Iris pigment epithelial cell (primary cell): ENCODE data around the gene SMC1A.
A peak's percentile ranks its signal among the peaks of the same experiment; 100 is the strongest.
"Not testable (repeated sequence)": the region's sequence is repeated elsewhere in the genome, so short reads cannot be mapped to it uniquely, and the experiment has no call there.

Experiments used
- DNase-seq: peaks from one replicate; pipeline ENCODE4 v3.0.0-alpha.2; 2011; ENCODE audit warnings: low read depth

Gene SMC1A

DNA sequence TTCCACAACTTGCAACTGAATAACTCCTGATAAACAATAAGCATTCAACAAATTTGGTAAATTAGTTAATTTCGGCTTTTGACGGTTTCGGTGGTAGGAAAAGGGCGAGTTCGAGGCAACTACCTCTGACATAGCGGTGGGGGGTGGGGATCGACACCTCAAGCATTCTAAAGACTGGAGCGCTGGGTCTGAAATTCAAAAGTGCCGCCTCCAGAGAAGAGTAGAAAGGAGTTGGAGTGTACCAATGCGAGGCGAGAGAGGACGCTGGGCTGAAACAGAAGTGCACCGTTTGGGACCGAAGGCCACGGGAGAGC, 725 bp downstream of the SMC1A start:
- DNase-seq: no peak

DNA sequence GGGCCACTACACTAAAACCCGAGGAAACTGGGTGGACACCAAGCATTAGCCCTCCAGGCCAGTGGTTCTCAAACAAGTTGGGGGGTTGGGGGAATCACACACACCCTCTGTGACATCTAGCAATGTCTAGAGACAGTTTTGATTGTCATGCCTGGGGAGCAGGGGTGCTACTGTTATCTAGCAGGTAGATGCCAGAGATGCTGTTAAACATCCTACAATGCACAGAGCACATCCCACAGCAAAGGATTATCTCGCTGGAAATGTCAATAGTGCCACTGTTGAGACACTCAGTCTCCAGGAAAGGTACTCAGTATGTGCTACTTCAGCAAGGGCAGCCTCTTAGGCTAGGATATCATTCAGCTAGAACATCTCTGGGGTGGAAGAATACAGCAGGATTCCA, 1.3 kb downstream of the SMC1A start:
- DNase-seq: no peak

DNA sequence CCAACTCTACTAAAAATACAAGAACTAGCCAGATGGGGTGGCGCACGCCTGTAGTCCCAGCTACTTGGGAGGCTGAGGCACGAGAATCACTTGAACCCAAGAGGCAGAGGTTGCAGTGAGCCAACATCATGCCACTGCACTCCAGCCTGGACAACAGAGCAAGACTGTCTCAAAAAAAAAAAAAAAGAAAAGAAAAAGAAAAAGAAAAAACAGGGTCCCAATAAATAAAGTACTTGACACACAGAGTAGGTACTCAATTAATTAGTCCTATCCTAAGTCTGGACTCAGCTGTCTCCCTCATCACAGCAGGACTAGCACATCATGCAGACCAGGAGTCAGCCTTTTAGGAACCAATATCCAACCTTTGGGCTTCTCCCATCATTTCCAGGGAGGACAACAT, 2.1 kb downstream of the SMC1A start:
- not testable (repeated sequence) for DNase-seq

DNA sequence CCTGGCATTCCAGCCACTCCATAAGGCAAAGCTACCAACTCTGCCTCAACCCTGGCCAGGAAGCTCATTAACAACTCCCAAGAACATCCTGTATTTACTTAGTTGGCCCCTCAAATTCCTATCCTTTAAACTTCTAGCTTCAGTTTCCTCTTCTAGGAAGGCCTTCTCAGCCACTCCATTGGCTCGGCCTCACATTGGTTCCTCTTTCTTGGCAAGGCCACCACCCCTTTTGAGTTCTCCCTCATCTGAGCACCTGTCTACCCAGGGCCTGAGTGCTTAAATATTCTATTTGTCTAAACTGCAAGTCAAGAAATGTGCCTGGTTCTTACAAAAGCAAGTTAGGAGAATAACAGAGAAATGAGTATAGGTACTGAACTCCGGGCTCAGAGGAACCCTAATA, 10.0 kb downstream of the SMC1A start:
- DNase-seq: no peak

DNA sequence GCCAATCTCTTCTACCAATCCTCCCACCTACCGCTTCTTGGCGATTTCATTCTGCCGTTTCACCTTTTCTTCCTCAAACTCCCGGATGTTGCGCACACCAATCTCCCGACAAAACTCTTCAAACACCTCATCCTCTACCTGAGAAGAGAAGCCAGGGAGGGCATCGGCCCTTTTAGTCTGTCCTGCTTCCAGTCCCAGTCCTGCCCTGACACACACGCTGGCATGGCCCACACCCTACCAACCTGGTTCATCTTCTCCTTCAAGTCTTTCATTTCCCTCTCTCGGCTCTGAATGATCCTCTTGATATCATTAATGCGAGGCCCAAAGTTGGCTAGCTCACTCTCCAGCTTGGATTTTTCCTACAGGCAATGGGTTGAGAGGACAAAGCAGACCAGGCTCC, 18.9 kb downstream of the SMC1A start:
- DNase-seq: no peak

DNA sequence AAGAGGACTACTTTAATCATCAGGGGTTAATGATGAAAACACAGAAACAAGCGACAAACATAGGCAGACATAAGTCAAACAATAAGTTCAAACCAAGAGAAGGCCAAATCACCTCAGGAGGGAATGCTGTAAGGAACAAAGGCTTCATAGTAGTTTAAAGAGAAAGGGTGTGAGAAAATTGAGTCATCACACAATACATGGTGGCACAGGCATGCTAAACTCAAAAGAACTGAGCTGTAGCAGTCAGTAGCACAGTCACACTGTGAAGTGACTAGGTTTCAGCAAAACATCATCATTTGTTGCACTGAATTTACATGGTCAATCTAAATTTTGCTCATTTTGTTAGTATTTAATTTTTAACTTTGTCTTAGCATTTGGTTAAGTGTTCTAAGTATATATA, 24.2 kb downstream of the SMC1A start:
- DNase-seq: no peak

DNA sequence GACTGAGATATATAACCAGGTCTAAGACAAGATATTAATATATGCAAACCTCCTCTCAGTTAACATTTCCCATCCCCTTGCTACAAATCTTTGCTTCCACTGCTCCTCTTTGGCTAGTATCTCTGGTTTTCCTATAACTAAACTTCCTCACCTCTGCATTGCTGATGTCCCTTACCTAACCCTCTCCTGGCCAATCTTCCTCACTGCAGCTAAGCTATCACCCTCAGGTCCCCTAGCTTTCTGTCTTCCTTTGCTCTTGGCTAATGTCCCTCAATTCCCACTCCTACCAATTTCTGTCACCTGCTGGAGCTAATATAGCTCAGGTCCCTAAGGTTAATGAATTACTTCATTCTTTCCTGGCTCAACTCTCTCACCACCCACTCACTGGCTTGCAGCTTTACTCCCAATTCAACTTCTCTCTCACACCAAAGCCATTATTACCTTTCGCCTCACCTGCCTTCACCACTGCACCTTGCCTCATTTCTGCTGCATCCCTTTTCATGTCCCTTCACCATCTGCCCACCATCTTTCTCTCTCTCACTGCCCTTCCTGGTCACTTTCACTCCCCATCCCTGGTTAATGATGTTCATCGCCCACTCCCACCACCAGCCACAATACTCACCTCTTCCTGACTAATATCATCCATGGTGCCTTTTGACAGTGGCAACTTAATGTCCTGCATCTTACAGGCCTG, 26.7 kb downstream of the SMC1A start:
- no peak for DNase-seq

DNA sequence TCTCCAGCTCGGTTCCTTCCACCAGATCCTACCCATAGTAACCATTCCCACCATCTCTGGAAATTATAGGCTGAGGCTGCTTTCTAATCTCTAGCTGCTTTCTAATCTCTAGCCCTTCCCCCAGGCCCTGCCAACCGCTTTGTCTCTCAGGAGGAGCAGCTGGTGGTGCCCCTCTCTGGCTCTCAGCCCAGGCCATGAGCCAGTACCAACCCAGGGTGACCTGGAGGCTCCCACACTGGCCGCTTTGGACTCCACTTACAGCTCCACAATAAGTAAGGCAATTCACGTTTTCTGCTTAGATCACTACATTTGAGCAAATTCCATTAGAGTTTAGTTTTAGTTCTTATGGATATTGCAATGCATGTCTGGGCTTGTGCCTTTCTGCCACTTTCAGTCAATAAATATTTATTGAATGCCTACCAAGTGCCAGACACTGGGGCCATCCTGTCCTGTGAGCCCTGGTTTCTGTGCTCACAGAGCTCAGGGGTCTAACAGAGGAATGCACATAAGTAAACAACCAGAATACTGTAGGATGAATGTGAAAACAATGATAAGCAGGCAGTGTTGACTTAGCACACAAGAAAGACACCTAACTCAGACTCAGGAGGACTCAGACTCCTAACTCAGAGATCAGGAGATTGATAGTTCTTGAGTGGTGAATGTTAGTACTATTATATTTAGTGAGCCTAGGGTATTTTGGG, 38.9 kb downstream of the SMC1A start:
- peak; percentile 1 for DNase-seq

DNA sequence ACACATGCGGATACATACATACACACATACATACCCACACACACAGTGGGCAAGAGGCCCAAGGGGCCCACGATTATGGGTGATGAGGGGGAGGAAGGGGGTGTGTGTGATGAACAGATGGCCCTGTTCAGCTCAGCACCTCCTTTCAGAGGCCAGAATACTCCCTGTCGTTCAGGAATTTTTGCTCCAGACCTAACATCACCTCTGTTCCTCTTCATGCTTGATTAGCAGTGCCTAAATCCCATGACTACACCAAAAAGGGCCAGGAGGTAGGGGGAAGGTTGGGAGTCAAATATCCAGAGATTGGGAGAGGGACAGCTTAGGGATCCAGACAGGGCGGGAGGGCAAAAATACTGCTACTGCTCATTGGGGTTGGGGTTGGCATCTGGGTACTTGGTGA, 42.7 kb downstream of the SMC1A start:
- DNase-seq: no peak

DNA sequence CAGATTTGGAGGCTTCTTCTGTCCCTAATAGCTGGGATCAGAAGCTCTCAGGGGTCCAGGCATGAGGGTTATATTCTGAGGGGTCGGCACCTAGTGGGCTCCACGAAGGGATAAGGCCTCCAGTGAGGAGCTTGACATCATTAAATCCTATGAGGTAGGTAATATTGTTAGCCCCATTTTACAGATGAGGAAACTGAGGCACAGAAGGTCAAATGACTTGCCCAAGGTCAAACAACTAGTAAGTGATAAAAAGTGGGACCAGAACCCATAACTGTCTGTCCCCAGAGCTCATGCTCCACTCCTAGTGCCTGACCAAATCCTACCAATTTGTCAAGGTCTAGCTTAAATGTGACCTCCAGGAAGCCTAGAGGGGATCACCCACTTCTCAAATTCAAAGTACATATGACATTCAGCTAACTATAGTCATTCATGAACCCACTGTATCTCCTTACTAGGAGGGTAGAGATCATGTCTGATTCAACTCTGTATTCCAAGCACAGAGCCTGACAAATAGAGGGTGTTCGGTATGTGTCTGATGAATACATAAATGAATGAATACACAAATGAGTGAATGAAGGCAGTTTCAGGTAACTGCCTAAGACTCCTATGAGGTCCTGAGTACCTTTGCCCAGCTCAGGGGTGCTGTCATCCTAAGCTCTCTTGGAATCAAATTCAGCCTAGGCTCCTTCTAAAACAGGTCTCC, 43.3 kb downstream of the SMC1A start:
- DNase-seq: no peak

DNA sequence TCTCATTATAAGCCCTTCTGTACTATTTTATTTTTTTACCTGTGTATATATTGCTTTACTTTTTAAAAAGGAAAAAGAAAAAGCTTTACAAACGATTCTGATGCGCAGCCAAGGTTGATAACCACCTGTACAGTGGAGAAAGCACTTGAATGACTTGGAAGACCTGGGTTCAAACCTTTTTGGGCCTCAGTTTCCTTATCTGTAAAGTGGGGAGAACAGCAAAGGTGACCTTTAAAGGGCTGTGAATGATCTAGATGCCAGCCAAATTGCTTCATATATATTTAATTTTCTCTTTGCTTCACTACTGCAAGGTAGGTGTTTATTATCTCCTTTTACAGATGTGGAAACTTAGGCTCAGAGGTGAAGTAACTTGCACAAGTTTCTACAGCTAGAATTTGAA, 45.0 kb downstream of the SMC1A start:
- no peak for DNase-seq

DNA sequence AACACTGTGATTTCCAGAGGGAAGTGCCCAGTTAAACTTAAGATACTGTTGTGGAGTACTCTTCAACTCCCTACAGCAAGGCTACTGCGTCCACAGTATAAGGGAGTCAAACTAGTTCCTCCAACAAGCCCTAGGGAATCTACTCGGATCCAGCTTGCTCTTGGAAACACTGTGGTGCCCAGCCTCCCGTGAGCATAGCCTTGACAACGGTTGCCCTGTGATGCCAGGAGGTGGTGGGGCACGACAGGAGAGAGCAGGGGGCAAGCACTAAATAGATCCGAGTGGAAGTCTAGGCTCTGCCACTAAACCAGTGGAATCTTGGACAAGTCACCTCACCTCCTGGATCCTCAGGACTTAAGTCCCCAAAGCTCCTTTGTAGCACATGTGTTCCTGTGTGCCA, 45.6 kb downstream of the SMC1A start:
- no peak for DNase-seq

DNA sequence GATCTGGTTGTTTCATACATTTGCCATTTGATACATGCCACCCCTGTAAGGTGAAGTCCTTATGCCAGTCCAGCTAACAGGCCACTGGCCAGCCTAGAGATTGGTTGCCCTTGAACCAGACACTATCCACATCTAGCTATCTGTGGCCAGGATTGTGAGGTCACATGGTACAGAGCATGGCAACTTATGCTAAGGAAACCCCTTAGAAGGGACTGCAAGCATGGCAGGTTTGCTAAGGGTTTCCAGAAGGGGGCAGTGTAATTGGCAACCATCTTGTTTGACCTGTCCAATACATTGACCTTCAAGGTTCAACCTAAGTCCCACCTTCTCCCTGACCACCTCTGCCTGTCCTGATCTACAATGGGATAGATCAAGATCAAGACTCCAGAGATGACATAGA, 47.5 kb downstream of the SMC1A start:
- no peak for DNase-seq

DNA sequence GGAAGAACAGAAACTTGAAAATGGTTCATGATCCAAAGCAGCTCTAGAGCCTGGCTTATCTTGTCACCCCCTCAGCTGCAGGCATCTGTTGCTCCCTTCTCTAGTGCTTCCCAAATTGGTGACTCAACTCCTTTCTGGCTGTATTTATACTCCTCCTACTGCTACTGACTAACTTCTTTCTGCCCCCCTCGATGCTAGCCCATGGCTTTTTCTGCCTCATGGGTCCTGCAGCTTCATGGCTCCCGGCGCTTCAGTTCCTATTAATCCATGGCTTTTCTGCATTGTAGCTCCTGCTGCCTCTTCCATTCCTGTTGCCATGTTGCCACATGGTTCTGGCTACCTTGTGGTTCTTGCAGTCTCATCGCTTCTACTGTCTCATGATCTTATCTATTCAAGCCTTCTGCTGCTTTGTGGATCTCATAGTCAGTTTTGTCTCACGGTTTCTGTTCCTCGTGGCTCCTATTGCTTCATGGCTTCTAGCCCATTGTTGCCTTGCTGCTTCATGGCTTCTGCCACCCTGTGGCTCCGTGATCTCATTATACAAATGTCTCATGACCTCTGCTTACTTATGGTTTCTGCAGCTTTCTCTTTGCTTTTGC, 48.1 kb downstream of the SMC1A start:
- DNase-seq: peak; percentile 21

DNA sequence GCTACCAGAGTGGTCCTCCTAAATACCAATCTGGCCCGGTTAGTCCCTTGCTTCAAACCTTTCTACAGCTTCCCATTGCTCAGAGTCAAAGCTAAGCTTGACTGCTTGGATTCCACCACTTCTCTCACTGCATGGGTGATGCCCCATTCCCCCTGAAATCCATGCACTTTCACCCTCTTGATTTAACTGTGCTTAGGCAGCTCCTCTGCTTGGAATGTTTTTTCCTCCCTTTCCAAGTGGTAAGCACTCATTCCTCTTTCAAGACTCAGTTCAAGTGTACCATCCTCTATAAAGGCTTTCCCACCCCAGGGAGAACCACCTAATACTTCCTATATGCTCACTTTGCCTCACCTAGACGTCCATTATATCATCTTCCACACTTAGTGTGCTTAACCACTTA, 49.1 kb downstream of the SMC1A start:
- no peak for DNase-seq

DNA sequence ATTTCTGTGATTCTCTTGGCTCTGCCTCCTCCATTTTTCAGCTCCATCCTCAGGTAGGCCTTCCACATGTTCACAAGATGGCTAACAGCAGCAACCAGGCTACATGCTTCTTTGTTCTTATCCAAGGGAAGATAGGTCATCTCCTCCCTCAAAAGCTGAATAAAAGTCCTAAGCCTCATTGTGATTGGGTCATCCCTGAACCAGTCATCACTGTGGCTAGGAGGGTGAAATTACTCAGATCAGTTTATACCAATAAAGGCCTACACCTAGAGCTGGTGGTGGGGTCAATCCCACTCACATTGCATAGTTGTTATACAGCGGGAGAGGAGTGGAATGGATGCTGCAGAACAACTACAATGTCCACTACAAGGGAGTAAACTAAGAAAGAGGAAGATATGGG, 56.0 kb downstream of the SMC1A start:
- DNase-seq: not testable (repeated sequence)

DNA sequence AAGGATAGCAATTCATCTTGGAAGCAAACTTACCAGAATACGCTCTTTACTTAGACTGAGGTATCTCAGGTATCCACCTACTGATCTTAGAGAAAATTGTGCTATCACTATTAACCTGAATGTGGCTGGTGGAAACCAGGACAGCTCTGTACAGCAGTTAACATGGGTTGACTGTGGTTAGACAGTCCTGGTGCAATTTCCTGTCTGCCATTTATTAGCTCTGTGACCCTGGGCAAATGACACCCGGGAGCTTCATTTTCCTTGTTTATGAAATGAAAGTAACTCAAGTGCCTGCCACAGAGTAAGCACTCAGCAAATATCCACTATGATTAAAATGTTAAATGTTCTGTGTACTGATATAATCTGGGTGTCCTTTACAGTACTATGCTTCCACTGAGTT, 60.0 kb downstream of the SMC1A start:
- DNase-seq: no peak

DNA sequence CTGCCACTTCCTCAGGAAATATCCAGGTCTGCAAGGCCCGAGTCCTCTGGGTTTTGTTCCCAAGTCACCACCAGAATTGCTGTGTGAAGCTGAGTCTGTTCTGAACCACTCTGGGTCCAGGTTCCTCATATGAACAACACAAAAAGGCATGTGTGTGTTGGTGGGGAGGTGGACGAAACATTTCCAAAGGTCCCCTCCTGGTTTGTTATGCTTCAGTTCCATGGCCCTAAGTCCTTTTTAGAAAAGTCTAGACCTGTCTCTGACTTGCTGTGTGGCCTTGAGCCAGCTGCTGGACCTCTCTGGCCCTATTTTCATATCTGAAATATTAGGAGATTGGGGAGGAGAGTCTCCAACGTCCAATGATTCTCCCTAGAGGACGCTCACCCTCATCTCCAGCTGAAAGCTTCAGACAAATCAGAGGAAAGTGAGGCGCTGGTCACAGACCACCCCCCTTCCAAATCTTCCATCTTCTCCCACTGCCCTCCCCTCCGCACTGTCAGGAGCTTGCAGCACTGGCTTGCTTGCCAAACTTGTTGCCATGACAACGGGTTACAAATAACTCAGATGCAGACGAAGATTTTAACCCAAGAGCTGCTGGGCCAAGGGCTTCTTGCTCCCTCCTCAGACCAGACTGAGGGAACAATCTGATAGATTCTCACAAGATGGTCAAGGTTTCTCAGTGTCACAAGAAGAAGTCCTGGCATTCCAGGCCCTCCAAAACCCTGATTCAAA, 64.5 kb downstream of the SMC1A start:
- DNase-seq: peak; percentile 64

DNA sequence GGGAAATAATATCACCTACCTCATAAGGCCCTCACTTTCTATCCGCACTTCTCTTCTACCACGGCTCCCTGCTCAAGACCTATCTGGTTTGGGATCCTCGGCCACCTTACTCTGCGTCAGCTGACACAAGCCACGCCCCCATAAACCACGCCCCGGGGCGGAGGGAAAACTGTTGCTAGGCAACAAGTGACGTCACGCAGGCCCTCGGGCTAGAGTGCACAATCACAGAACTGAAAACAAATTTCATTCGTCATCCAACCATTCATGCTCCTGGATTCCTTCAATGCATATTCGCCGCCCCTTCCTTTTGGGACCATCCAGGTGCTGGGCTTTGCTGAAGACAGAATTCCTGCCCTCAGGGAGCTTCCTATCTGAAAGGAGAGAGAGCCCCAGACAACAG, 66.3 kb downstream of the SMC1A start:
- DNase-seq: peak; percentile 15

DNA sequence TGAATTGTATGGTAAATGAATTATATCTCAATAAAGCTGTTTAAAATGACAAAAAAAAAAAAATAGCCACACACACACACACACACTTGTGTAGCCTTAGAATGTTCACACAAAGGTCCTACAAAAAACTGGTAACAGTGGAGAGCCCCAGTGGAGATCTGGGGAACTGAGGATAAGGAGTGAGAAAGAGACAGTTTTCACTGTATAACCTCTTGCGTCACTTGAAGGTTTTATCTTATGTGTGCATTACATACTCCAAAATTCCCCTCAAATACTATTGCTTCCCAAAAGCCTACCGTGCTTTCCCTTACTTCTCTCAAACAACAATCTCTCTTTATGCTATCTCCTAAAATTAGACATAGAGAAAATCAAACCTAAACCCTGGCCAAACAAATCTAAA, 67.8 kb downstream of the SMC1A start:
- DNase-seq: peak; percentile 15

DNA sequence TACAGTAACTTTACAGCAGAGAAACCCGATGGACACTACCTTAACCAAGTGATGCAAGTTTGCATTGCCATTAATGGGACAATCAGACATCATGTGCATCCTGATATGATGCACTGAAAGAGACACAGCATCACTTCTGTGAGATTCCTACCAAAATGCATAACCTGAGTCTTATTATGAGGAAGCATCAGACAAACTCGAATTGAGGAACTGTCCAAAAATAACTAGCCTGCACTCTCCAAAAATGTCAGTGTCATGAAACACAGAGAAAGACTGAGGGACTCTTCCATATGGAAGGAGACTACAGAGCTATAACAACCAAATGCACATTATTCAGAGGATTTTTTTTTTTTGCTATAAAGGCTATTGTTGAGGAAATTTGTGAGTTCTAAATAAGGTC, 74.5 kb downstream of the SMC1A start:
- no peak for DNase-seq

DNA sequence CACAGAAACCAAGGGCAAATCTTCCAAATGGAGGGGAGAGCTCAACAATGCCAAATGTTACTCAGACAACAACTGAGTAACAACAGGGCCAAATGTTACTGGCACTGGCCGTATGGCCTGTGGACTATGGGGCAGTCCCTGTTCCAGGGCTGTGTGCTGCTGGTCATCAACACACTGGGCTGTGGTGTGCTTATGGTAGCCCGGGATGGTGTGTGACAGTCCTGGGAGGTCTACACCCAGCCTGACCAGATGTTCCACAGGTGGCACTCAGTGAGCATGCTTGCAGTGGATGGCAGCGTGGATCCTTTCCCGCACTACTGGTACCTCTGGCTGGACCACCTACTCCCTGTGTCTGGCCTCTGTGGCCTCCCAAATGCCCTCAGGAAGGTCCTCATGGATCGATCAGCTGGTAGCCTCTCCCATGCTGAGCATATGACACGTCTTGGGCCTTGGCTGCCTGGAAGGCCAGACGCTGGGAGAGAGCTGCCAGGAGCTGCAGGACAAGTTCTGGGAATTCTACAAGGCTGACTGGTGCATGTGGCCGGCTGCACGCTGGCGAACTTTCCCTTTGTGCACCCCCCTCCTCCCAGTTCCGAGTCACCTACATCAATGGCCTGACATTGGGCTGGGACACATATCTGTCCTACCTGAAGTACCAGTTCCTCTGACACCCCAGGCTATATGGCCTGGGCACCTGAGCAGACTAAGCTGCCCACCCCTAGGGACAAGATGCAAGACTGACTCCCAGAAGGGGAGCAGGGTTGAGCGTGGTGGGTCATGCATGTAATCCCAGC, 81.4 kb downstream of the SMC1A start:
- DNase-seq: no peak
